Activated CD8-positive, alpha-beta memory T cell treated with anti-CD3 and anti-CD28 coated beads, Interleukin-2, amount 50 U/mL, for 24 hours (primary cell): ENCODE data around the gene C16orf78.
"Not testable (repeated sequence)": the region's sequence is repeated elsewhere in the genome, so short reads cannot be mapped to it uniquely, and the experiment has no call there.

ENCODE experiments used
- DNase-seq: peaks from one replicate; pipeline ENCODE4 v3.0.0-alpha.2; 2020; ENCODE audit errors: extremely low read depth

The C16orf78 gene

DNA sequence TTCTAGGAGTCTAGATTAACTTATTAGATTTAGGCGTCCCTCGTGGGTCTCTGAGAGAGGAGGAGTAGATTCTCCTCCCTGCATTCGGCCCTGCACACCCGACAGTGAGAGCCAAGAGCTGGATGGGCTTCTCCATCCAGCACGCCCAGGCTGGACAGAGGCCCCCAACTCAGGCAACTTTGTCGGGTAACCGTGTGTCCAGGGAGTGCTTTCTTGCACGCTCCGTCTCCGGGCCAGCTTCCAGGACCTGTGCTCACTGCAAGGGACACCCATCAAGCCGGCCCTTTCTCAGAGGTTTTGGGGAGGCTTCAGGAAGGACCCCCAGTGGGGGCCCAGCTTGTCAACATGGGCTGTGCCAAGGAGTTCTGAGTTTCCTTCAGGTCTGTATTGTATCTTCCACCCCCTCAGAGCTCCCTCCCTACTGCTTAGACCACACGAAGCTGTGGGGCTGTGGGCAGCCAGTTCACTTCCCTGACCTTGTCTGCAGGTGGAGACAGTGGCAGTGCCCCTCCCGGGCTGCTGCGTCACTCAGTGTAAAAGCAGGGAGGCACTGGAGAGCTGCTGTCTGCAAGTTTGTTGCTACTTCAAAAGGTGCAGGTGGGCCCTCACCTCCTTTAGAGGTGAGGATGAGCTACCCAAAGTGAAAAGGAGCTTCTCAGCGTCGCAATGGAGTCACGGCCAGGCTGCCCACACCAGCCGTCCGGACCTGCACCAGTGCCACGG lies 24.0 kb upstream of the C16orf78 start:
- no peak for DNase-seq

DNA sequence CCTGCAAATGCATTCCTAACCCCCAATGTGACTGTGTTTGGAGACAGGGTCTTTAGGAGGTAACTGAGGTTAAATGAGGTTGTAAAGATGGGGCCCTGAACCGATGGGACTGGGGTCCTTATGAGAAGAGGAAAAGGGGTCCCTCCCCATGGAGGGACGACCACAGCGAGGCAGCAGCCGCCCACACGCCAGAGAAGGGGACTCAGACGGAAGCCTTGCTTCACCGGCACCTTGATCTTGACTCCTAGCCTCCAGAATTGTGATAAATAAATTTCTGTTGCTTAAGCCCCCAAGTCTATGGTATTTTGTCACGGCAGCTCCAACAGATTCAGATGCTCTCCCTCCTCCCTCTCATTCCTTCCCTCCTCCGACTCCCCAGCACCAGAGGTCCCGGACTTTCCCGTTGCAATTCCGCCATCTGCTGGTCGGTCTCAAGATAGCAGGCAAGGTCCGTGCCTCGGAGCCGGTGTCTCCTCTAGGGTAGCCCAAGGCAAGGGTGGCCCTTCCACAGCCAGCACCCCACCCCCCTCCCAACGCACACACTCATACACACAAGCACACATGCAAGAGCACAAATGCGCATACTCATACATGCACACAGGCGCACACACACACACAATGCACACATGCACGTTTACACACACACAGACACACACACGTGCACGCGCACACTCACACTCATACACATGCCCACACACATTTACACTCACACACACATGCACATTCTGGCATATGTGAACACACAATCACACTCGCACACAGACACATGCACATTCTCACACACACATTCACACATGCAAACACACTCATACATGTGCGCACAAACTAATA lies 23.1 kb upstream of the C16orf78 start:
- no peak for DNase-seq

- DNase-seq: no peak
Observed at GRCh38 chr16:49351096-49351487, 22.5 kb upstream of the C16orf78 start.

- DNase-seq: no peak
Observed at GRCh38 chr16:49352892-49353291, 20.7 kb upstream of the C16orf78 start.

GRCh38 chr16:49353680-49354079 lies 19.9 kb upstream of the C16orf78 start:
- DNase-seq: no peak

DNA sequence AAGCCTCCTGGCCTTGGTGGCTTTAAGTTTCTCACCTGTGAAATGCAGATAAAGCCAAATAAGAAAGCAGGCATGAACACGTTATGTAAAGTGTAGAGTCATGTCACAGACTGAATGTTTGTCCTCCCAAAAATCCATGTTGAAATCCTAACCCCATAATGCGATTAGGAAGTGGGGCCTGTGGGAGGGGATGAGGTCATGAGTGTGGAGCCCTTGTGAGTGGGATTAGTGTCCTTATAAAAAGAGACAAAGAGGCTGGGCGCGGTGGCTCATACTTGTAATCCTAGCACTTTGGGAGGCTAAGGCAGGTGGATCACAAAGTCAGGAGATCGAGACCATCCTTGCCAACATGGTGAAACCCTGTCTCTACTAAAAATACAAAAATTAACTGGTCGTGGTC lies 19.5 kb upstream of the C16orf78 start:
- no peak for DNase-seq

DNA sequence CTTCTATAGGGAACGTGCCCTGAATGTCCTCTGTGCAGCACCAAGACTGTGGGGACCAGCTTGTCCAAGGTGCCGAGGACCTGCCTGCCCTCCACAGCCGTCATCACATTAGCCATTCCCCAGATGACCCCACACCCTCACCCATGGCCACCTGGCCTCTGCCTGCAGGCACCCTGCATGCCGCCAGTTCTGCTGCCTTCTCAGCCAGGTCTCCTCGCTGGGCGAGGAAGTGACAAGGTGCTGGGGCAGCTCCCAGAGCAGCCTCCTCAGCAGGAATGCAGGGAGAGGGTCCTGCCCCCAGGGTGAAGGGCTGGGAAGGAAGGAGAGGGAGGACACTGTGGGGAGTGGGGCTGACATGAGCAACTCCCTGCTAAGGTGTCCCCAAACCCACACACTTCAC lies 18.6 kb upstream of the C16orf78 start:
- DNase-seq: no peak

GRCh38 chr16:49355933-49356665 lies 17.5 kb upstream of the C16orf78 start:
- DNase-seq: no peak

- no peak for DNase-seq
Observed at GRCh38 chr16:49356728-49357488, 16.7 kb upstream of the C16orf78 start.

- DNase-seq: no peak
Observed at GRCh38 chr16:49359591-49359990, 14.0 kb upstream of the C16orf78 start.

GRCh38 chr16:49361731-49362130 lies 11.9 kb upstream of the C16orf78 start:
- not testable (repeated sequence) for DNase-seq

- DNase-seq: no peak
Observed at GRCh38 chr16:49362230-49362629, 11.4 kb upstream of the C16orf78 start.

- no peak for DNase-seq
Observed at GRCh38 chr16:49365711-49366509, 7.7 kb upstream of the C16orf78 start.

GRCh38 chr16:49366669-49367068 lies 6.9 kb upstream of the C16orf78 start:
- no peak for DNase-seq

DNA sequence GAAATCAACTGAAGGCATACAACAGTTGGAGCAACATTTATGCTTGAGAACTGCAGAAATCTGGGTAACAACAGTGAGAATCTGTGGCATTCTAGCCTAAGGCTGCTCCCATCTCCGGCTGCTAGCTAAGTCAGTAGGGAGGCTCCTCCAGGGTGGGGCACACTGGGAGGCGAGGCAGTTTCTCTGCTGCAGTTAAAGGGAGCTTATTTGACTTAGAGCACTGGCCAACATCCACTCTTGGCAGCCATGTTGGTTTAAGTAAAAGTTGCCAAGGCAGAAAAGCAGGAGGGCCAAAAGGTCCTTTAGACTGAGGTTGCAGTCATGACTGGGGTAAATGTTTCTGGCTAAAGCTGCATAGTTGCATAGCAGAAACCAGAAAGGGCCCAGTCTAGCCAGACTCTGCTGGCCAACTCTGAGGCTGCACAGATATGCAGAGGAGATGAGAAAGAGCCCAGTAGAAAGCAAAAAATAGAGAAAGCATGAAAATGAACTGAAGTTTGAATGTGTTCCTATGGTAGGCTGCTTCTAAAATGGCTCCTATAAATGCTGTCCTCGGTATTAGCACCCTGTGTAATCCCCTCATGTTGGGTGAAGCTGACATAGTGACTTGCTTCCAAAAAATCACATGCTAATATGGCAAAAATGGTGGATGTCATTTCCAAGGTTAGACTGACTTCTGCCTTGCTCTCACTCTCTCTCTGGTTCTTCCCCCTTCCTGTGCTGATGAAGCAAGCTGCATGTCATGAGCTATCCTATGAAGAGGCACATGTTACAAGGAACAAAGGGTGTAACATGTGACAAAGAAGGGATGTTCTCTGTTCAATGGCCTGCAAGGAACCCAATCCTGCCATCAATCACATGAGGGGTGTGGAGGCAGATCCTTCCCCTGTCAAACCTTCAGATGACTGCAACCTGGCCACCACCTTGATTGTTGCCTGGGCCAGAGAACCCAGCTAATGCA lies 3.7 kb upstream of the C16orf78 start:
- no peak for DNase-seq

DNA sequence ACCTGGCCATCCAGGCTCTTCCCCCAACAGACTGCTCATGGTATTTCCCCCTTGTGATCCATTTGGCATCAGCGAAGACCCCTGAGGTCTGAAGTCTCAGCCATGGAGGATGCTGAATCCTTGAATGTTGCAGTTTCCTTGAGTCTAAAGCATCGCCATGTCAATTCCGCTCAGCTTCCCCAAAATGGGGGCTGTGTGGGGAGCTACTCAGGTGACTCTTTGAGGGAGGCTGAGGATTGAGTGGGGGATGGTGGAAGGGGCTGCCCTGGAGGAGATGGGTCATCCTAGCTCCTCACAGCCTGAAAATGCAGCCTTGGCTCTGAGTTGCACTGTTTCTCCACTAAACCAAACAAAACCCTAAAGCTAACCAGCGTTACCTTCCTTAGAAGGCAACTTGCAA lies 2.6 kb downstream of the C16orf78 start:
- no peak for DNase-seq

DNA sequence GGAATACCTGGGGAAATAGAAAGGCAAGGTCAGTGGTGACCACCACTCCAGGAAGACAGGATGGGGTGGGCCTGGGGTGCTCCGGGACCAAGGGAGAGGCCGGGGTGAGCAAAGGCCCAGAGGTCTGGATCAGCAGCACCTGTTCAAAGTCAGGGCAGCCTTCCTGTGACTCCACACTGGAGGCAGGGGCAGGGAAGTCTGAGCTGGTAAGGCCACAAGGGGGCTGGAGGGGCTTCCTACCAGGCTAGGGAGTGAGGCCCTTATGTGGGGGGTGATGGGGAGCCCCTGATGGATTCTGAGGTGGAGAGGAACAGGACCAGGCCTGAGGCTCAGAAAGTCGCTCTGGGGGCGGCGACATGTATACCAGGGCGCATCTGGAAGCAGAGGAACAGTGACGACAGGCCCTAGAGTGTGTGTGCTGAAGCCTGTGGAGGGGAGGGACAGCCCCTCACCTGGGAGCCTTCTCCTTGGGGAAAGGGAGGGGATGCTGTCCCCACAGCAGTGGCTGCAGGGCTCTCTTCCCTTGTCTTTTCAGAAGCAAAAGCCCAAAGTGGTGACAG lies 3.7 kb downstream of the C16orf78 start:
- no peak for DNase-seq

- no peak for DNase-seq
Observed at GRCh38 chr16:49378238-49378637, 4.6 kb downstream of the C16orf78 start.

GRCh38 chr16:49378816-49379215 lies 5.2 kb downstream of the C16orf78 start:
- DNase-seq: no peak
